Measurements from ENCODE around the gene PEA15. TPM values are rescaled to one million over a fixed set of nuclear protein-coding genes. Genes with fewer than 3 reads are reported as not detected.

Gene PEA15
- total and polyA plus RNA-seq, 5 experiments from 2014 or later: 3.9 to 13.2 (median 4.6) TPM

DNA sequence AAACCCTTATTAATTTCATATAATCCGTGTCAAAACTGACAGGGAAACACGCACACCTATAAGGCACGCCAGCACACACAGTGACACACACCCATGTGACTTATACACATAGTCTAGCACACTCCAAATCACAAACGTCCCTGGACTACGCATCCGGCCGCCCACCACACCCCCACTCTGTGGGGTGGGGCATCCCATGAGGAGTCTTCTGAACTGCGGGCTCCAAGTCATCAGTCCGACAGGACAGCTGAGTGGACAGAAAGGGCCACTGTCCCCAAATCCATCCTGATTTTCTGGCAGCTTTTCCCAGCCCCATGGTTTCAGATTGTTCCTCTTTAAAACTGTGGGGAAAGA is 829 bp downstream of the PEA15 start:
- DNase-seq (peak in 9 of 10 donors; percentile 10 to 75 (median 18)), ATAC-seq (peak; percentile 49 to 68)
- POLR2A ChIA-PET: interaction anchor here (2.5 kb wide), 1 partner anchor 56 kb away, joined by 10 read pairs; the partner anchor contains the start of gene DCAF8
- Mint-ChIP-seq H3K4me1 (peaks cover 22 to 51% (median 38%) of the 10 kb centered on the region in 4 donors), H3K9me3 (no peaks in the 10 kb centered on the region), H3K27ac (peak overlapping the region; percentile 35 to 93 (median 72)), H3K27me3 (no peaks in the 10 kb centered on the region), H3K4me3 (peak overlapping the region; percentile 63 to 95 (median 86)), H3K36me3 (peaks cover 0 to 2% (median 0%) of the 10 kb centered on the region in 3 donors)

DNA sequence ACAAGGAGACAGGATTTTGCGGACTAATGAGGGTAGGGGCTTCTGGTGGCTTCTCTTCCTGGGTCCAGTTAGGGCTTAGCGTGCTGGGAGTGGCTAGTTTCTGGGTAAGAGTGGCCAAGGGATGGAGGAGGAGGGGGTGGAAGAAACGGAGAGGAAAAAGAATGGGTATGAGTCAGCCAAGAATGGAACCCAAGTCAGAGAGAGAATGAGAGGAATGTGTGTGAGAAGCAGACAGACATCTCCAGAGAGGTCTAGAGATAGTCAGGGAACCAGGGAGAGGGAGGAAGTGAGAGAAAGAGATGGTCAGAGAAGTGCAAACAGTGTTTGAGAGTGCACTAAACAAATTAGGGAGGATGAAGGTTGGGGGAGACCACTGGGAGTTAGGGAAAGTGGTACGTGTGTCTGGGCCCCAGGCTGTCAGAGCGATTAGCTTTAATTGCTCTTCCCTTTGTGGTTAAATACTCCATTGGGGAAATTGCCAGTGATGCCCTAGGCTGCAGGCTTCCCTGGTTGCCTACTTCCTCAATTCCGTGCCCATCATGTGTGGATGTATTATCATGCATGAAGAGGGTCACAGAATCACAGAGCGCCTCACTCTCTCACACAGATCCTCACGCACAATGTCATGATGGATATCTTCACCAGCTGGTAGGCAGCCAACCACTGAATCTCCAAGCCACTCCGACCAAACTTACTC is 1.4 kb downstream of the PEA15 start:
- POLR2A ChIA-PET: interaction anchor here (1.9 to 2.5 kb wide), 2 partner anchors 12 to 55 kb away, joined by 5 to 10 read pairs; partner anchors contain the start of gene DCAF8
- Mint-ChIP-seq H3K27ac (peak overlapping the region; percentile 35 to 93 (median 77)), H3K9me3 (no peaks in the 10 kb centered on the region), H3K36me3 (peaks cover 0 to 5% (median 0%) of the 10 kb centered on the region in 3 donors), H3K4me1 (peaks cover 22 to 51% (median 40%) of the 10 kb centered on the region in 4 donors), H3K27me3 (no peaks in the 10 kb centered on the region), H3K4me3 (peak overlapping the region; percentile 42 to 95 (median 86))
- no peak for DNase-seq
- ATAC-seq: no peak

GRCh38 chr1:160207118-160207650 is 2.0 kb downstream of the PEA15 start:
- no peaks in the 10 kb centered on the region for H3K9me3 Mint-ChIP-seq
- DNase-seq (no peak), ATAC-seq (no peak)
- peak overlapping the region in 8 of 10 donors; percentile 16 to 95 (median 86) for H3K4me3 Mint-ChIP-seq
- peaks cover 0 to 10% (median 0%) of the 10 kb centered on the region in 3 donors for H3K36me3 Mint-ChIP-seq
- H3K4me1 Mint-ChIP-seq: peaks cover 23 to 51% (median 40%) of the 10 kb centered on the region in 4 donors
- peak overlapping the region in 9 of 10 donors; percentile 9 to 92 (median 71) for H3K27ac Mint-ChIP-seq
- POLR2A ChIA-PET: interaction anchor here (0.6 to 1.9 kb wide), 2 partner anchors 11 to 15 kb away, joined by 4 to 5 read pairs; no protein-coding TSS in a partner anchor
- H3K27me3 Mint-ChIP-seq: no peaks in the 10 kb centered on the region

GRCh38 chr1:160207771-160208556 is 2.8 kb downstream of the PEA15 start:
- POLR2A ChIA-PET: interaction anchor here (0.6 to 1.9 kb wide), 2 partner anchors 10 to 14 kb away, joined by 4 to 5 read pairs; no protein-coding TSS in a partner anchor
- peaks cover 25 to 51% (median 40%) of the 10 kb centered on the region in 4 donors for H3K4me1 Mint-ChIP-seq
- H3K27ac Mint-ChIP-seq: peak overlapping the region in 9 of 10 donors; percentile 17 to 92 (median 59)

GRCh38 chr1:160208557-160209320 is 3.6 kb downstream of the PEA15 start:
- Mint-ChIP-seq H3K36me3 (peaks cover 0 to 24% (median 0%) of the 10 kb centered on the region in 3 donors), H3K4me1 (peaks cover 25 to 51% (median 40%) of the 10 kb centered on the region in 4 donors), H3K4me3 (peak overlapping the region in 1 of 10 donors; percentile 23), H3K27ac (peak overlapping the region; percentile 20 to 83 (median 44)), H3K9me3 (no peaks in the 10 kb centered on the region), H3K27me3 (no peaks in the 10 kb centered on the region)
- POLR2A ChIA-PET: interaction anchor here (1.9 kb wide), 1 partner anchor 10 kb away, joined by 5 read pairs; no protein-coding TSS in a partner anchor
- DNase-seq: no peak
- ATAC-seq: no peak

More at GRCh38 chr1:160207771-160208556, 2.8 kb downstream of the PEA15 start:
- Mint-ChIP-seq H3K4me3 (peak overlapping the region in 2 of 10 donors; percentile 23 to 36), H3K27me3 (no peaks in the 10 kb centered on the region), H3K36me3 (peaks cover 0 to 16% (median 0%) of the 10 kb centered on the region in 3 donors), H3K9me3 (no peaks in the 10 kb centered on the region)
- no peak for DNase-seq
- no peak for ATAC-seq

GRCh38 chr1:160209321-160210046 is 4.3 kb downstream of the PEA15 start:
- ATAC-seq: no peak
- peaks cover 20 to 44% (median 34%) of the 10 kb centered on the region in 4 donors for H3K4me1 Mint-ChIP-seq
- no peaks in the 10 kb centered on the region for H3K9me3 Mint-ChIP-seq
- no peak overlapping the region for H3K4me3 Mint-ChIP-seq
- peaks cover 0 to 29% (median 0%) of the 10 kb centered on the region in 3 donors for H3K36me3 Mint-ChIP-seq
- POLR2A ChIA-PET: interaction anchor here (1.0 kb wide), 1 partner anchor 108 kb away, joined by 3 read pairs; no protein-coding TSS in a partner anchor
- H3K27ac Mint-ChIP-seq: peak overlapping the region in 9 of 10 donors; percentile 20 to 83 (median 61)
- no peak for DNase-seq
- H3K27me3 Mint-ChIP-seq: no peaks in the 10 kb centered on the region

- H3K9me3 Mint-ChIP-seq: no peaks in the 10 kb centered on the region
- POLR2A ChIA-PET: interaction anchor here (1.0 kb wide), 1 partner anchor 109 kb away, joined by 3 read pairs; no protein-coding TSS in a partner anchor
- no peak overlapping the region for H3K4me3 Mint-ChIP-seq
- no peaks in the 10 kb centered on the region for H3K27me3 Mint-ChIP-seq
- H3K36me3 Mint-ChIP-seq: peaks cover 0 to 39% (median 2%) of the 10 kb centered on the region in 3 donors
- DNase-seq: no peak
- ATAC-seq: no peak
- H3K4me1 Mint-ChIP-seq: peaks cover 17 to 39% (median 30%) of the 10 kb centered on the region in 4 donors
- peak overlapping the region in 4 of 10 donors; percentile 5 to 71 (median 59) for H3K27ac Mint-ChIP-seq
Observed at GRCh38 chr1:160210561-160210960, 5.4 kb downstream of the PEA15 start.

DNA sequence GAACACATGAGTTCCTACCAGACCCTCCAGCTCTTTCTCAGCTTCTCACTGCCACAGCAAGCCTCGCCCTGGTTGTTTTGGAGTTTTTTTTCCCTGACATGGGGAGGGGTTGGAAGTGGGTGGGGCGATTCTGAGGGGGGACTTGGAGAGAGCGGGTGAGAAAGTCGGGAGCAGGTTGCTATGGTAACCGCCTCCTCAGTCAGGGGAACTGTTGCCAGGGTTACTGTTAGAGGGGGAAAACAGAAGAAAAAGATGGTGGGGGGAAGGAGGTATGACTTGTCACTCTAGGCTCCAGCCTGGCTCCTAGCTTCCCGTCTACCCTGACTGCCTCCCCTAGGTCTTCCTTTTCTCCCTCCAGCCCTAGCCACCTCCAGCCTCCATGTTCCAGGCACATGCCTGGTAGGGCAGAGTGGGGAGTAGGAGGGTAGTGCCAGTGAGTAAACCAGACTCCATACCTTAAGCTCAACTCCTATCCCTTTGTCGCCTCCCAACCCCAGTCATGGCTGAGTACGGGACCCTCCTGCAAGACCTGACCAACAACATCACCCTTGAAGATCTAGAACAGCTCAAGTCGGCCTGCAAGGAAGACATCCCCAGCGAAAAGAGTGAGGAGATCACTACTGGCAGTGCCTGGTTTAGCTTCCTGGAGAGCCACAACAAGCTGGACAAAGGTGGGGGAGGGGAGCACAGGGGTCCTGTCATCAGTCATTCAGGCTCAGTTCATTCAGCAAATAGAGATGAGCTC is 6.0 kb downstream of the PEA15 start:
- POLR2A ChIA-PET: no interaction called here
- H3K36me3 Mint-ChIP-seq: peaks cover 3 to 45% (median 4%) of the 10 kb centered on the region in 3 donors
- no peak overlapping the region for H3K4me3 Mint-ChIP-seq
- H3K4me1 Mint-ChIP-seq: peaks cover 17 to 34% (median 27%) of the 10 kb centered on the region in 4 donors
- H3K27ac Mint-ChIP-seq: peak overlapping the region in 4 of 10 donors; percentile 21 to 71 (median 48)
- no peak for ATAC-seq
- no peaks in the 10 kb centered on the region for H3K27me3 Mint-ChIP-seq
- no peak for DNase-seq
- no peaks in the 10 kb centered on the region for H3K9me3 Mint-ChIP-seq

DNA sequence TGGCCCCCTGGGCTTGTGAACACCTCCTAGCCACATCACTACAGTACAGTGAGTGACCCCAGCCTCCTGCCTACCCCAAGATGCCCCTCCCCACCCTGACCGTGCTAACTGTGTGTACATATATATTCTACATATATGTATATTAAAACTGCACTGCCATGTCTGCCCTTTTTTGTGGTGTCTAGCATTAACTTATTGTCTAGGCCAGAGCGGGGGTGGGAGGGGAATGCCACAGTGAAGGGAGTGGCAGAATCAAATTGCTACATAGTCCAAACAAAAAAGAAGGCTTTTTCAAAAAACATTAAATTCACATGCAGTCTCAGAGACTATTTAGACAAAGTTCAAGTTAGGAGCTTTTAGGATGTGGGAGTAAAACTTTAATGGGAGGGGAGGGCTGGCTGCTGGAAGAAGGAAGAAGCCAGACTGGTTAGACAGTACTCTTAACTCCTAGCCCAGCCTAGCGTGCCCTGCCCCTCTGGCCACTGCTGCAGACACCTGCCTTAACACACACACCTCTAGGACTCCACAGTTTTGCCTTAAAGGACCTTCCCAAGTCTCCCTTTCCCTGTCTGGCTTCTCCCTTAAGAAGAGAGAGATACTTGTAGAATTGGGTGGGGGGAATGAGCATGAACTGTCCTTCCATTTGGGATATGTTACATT is 9.4 kb downstream of the PEA15 start:
- H3K4me3 Mint-ChIP-seq: no peak overlapping the region
- H3K36me3 Mint-ChIP-seq: peaks cover 3 to 74% (median 11%) of the 10 kb centered on the region in 3 donors
- DNase-seq (no peak), ATAC-seq (no peak)
- H3K9me3 Mint-ChIP-seq: no peaks in the 10 kb centered on the region
- peaks cover 6 to 11% (median 8%) of the 10 kb centered on the region in 4 donors for H3K4me1 Mint-ChIP-seq
- peak overlapping the region in 7 of 10 donors; percentile 33 to 88 (median 68) for H3K27ac Mint-ChIP-seq
- no peaks in the 10 kb centered on the region for H3K27me3 Mint-ChIP-seq
- POLR2A ChIA-PET: no interaction called here

DNA sequence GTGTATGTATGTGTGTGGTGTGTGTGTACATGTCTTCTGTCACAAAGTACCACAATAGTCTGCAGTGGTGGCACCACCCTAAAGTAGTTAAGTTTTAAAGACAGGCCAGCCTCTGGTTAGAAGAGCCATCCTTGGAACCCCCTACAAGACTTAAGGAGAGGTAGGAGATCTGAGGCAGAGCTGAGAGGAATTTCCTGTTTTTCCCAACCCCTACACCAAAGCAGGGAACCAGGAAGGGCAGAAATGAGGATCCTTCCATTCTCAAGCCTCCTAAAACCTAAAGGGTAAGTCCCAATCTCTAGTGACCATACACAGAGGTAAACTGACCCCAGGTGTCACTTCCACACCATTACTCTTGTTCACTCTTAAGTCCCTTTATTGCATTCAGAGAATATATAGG is 11.1 kb downstream of the PEA15 start:
- H3K9me3 Mint-ChIP-seq: no peaks in the 10 kb centered on the region
- H3K4me3 Mint-ChIP-seq: no peak overlapping the region
- no peaks in the 10 kb centered on the region for H3K27me3 Mint-ChIP-seq
- peak overlapping the region in 5 of 10 donors; percentile 2 to 51 (median 45) for H3K27ac Mint-ChIP-seq
- no peak for ATAC-seq
- no peak for DNase-seq
- peaks cover 10 to 88% (median 11%) of the 10 kb centered on the region in 3 donors for H3K36me3 Mint-ChIP-seq
- H3K4me1 Mint-ChIP-seq: peaks cover 0 to 5% (median 1%) of the 10 kb centered on the region in 4 donors
- POLR2A ChIA-PET: no interaction called here

Measured in naive thymus-derived CD8-positive, alpha-beta T cell (primary cell).